Measurements from ENCODE around the gene TMEM59.

DNA sequence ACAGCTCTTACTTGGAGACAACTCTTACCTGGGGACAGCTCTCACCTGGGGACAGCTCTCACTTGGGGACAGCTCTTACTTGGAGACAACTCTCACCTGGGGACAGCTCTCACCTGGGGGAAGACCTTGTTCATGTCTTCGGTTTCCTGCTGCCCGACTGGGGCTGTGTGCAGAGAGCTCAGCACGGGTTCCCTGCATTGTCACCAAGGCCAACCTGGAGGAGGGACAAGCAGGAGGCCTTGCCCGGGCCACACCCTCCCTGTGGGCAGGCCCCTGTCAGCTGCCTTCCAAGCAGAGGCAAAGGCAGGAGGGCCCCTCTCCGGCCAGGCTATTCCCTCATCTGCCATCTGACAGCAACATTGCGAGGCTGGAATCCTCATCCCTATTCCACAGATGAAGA lies 35.0 kb downstream of the TMEM59 start, which contains the start of gene LDLRAD1:
- TF ChIP-seq, protein P1, sequence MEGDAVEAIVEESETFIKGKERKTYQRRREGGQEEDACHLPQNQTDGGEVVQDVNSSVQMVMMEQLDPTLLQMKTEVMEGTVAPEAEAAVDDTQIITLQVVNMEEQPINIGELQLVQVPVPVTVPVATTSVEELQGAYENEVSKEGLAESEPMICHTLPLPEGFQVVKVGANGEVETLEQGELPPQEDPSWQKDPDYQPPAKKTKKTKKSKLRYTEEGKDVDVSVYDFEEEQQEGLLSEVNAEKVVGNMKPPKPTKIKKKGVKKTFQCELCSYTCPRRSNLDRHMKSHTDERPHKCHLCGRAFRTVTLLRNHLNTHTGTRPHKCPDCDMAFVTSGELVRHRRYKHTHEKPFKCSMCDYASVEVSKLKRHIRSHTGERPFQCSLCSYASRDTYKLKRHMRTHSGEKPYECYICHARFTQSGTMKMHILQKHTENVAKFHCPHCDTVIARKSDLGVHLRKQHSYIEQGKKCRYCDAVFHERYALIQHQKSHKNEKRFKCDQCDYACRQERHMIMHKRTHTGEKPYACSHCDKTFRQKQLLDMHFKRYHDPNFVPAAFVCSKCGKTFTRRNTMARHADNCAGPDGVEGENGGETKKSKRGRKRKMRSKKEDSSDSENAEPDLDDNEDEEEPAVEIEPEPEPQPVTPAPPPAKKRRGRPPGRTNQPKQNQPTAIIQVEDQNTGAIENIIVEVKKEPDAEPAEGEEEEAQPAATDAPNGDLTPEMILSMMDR (IDR thresholded peaks at IDR 0.05; ENCODE audit: low read depth, low read length), result no peak
- TF ChIP-seq POLR2A (IDR thresholded peaks at IDR 0.05; ENCODE audit: extremely low read depth, insufficient read length) (no peak), MYC (IDR thresholded peaks at IDR 0.05; ENCODE audit: low read depth, low read length) (no peak)
- TF ChIP-seq, protein P2, sequence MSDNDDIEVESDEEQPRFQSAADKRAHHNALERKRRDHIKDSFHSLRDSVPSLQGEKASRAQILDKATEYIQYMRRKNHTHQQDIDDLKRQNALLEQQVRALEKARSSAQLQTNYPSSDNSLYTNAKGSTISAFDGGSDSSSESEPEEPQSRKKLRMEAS (IDR thresholded peaks at IDR 0.05; ENCODE audit: low read depth, low read length), result no peak

Measured in NB4 (cell line).